ENCODE results near the gene SPP2. TPM values are rescaled to one million over a fixed set of nuclear protein-coding genes. Genes with fewer than 3 reads are reported as not detected.

Gene SPP2, protein sequence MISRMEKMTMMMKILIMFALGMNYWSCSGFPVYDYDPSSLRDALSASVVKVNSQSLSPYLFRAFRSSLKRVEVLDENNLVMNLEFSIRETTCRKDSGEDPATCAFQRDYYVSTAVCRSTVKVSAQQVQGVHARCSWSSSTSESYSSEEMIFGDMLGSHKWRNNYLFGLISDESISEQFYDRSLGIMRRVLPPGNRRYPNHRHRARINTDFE
- not detected in 2 replicates for total RNA-seq

DNA sequence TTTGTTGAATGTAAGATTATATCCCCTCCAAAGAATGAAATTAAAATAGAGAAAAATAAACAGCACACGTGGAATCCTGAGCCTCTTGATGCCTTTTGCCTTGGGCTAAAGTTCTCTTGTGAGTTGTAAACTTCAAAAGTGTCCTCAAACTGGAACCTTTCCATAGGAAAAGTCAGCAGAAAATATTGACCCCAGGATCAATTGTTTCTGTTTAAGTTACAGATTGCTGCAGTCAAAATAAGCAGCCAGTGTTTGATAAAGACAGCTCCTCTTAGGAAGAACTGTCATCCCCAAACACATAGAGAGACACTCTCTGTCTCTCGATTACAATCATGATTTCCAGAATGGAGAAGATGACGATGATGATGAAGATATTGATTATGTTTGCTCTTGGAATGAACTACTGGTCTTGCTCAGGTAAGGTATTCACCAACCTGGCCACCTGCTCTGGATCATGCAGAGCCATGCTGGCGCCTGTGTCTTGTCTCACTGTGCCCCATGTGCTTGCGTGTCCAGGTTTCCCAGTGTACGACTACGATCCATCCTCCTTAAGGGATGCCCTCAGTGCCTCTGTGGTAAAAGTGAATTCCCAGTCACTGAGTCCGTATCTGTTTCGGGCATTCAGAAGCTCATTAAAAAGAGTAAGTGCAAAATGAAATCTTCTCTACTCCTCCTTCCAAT is at the start of gene SPP2:
SPP2 (plus strand) TSS at position 248 of the 681 bp plus-strand sequence; CDS start at position 333, 85 bp downstream.
- intact Hi-C loops (cut with micrococcal nuclease) = no loop called here

DNA sequence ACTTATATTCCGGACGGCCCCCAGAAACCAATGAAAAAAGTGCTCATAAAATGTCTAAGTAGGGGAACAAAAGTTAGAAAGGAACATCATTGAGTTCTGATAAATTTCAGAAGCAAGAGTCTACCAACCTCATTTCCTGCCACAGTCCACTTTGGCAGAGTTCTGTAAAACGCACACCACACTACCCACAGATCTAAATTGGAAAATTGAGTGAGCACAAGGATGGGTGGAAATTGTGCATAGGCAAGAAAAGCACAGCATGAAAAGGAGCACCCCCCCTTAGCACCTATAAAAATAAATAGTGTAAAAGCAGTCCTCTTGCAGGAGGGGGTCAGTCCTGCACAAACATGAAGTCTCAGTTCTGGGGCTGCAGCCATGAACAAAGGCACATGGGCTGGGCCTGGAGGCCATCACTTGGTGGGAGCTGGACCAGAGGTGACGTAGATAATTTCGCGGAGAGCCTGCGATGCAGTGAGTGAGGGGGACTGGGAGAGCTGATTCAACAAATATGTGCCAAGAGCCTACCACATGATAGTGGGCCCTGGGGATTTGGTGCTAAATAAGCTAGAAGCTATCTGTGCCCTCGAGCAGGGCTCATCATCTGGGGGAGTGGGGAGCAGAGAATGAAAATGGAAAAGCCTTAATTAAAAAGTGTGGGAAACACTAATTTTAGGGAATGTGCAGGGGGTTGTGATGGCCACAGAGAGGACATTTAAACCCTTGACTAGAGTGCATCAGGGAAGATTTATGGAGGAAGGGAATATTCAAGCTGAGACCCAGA is 48.9 kb upstream of the SPP2 start:
- intact Hi-C loops (cut with micrococcal nuclease) = no loop called here

DNA sequence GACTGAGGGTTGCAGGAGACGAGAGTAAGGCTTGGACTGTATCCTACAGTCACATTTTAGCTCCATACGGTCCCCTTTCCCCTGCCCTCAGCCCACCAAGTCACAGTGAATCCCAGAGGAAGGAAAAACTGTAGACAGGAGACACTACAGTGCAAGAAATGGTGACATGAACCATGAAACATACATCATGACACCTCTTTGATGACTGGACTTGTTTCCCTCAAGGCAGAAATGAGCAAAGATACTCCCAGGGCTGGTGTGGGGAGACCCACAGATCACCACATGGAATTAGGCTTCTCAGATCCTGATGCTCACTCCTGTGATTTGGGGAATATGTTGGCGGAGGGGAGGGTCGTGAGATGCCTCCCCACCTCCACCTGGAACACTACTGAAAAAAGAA is 48.2 kb upstream of the SPP2 start:
- intact Hi-C loops (cut with micrococcal nuclease) = no loop called here

DNA sequence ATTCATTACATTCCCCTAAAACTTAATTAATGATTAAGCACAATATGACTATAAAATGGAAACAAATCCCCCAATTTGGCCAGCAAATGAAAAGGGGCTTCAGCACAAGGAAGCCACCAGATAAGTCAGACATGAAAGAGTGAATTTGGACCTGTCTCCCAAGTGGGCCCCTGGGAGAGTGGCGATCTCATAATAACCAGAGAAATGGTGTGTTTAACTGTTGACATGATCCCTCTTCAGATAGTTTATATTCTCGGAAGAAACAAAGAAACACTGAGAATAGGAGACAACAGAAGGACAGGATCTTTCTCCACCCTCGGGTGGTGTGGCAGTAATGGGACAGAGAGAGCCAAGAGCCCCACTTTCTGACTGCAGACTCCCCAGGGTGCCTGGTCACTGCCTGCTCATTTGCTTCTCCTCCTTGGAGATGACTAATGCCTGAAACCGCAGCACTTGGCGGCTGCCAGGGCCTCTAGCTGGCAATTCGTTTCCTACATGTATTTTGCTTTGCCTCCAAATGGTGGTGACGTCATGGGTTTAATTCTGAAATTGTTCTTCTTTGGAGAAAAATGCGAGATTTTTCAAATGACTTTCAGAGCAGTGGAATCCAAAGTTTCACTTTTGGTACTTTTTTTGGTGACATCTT is 46.4 kb upstream of the SPP2 start:
- intact Hi-C loops (cut with micrococcal nuclease) = no loop called here

DNA sequence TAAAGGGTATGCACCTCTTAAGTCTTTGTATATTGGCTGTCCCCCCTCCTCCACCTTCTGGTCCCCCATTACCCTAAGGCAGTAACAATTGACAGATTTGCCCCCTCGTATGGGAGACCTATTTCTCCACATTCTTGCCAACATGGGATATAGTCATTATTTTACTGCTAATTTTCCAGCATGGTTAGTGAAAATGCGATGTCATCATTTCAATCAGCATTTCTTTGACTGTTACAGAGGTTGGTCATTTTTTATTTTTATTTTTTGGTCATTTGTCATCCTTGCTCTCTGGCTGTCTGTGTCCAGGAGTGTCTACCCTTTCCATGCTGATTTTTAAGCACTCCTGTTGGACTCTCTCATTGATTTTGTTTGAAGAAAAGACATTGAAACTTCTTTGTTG is 45.4 kb upstream of the SPP2 start:
- intact Hi-C loops (cut with micrococcal nuclease) = no loop called here

DNA sequence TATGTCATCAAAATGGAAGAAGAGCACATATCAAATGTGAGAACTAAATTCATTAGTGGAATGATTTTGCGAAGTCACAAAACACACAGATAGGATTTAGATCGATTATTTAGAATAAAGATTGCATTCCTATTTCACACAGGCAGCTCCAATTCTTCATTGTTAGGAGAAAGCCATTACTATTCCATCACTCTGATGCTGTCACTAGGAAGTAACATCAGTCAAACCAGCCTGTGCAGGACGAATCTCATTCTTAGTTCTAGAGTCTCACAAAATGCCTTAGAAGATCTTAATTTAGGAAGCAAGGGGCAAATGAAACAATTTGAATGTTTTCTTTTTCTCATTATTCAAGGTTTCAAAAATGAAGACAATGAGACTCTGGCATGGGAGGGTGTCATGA is 44.0 kb upstream of the SPP2 start:
- intact Hi-C loops (cut with micrococcal nuclease) = no loop called here

DNA sequence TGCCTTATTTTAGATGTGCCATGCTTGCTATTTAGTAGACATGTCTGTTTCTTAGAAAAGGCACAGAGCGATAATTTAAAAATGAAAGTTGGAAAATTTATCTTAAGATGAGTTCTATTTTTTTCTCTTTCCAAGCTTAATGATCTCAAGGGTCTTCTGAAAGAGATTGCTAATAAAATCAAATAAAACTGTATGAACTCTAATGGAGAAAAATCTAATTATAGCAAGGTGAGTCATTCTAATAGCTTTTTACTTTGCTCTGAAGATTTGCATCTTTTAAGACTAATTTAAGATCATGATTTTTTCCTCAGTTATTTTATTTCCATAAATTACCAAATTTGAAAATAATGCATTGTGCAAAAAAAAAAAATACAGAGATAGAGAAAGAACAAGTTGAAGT is 36.1 kb upstream of the SPP2 start:
- intact Hi-C loops (cut with micrococcal nuclease) = no loop called here

DNA sequence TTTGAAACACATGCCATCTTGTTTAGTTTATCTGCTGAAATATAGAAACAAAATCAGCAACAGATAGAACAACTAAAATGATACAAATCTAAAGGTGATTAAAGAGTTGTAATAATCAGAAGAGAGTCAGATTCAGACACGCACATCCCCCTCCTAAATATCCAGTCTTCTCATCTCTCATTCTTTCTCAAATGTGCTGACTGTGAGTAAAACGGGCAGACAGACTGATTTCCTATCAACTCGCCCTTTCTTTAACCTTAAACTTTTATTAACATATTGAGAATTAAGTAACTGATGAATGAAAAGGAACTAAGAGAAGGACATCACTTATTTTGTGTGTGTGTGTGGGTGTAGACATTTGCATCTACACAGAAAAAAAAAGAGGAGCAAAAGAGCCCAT is 34.6 kb upstream of the SPP2 start:
- intact Hi-C loops (cut with micrococcal nuclease) = no loop called here

DNA sequence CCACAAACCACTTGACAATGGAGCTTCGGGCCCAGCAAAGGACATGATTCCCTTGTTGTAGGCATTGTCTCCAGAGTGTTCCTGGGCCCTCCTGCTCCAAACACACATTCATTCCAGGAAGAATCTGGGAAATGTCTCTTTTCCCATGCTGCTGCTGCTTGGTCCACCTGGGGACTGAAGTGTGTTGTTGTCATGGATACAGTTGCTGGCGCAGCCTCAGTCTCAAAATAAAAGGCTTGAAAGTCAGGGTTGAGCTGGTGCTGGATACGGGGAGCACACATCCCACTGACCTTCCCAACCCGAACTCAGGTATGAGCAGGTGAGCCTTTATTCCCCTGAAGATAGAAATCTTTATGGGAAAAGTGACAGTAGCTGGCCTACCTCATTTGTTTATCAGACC is 30.6 kb upstream of the SPP2 start:
- intact Hi-C loops (cut with micrococcal nuclease) = no loop called here

DNA sequence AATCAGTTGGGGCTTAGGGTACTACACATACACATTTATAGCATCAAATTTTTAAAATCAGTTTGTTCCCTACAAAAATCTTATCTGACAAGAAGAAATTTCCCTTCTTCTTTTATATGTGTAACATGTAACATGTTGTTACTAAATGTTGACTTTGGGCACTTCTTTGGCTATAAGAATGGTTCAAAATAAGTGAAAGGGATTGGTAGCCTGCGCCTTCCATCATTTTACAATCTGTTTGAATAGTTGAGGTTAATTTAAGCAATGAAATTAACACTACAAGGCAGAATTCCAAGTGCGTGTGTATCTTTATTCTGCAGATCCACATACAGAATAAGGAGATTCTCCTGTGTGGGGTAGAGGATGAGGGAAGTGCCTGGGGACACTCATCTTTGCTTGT is 30.2 kb upstream of the SPP2 start:
- intact Hi-C loops (cut with micrococcal nuclease) = no loop called here

DNA sequence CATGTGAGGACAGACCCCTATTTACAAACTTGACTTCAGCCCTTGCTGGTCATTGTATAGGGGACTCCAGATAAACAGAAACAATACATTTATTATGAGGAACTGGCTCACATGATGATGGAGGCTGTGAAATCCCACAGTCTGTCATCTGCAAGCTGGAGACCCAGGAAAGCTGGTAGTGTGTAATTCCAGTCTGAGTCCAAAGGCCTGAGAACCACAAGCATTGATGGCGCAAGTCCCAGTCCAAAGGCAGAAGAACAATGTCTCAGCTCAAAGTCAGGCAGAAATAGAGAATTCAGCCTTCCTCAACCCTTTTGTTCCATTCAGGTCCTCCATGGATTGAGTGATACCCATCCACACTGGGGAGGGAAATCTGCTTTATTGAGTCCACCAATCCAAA is 28.1 kb upstream of the SPP2 start:
- intact Hi-C loops (cut with micrococcal nuclease) = no loop called here

DNA sequence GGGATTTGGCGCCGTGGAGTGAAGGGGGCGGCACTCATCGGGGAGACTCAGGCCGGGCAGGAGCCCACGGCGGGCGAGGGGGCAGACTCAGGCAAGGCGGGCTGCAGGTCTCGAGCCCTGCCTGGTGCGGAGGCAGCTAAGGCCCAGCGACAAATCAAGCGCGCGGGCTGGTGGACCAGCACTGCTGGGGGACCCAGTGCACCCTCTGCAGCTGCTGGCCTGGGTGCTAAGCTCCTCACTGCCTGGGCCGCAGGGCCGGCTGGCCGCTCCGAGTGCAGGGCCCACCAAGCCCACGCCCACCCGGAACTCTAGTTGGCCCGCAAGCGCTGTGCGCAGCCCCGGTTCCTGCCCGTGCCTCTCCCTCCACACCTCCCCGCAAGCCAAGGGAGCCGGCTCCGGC is 26.2 kb upstream of the SPP2 start:
- intact Hi-C loops (cut with micrococcal nuclease) = no loop called here

DNA sequence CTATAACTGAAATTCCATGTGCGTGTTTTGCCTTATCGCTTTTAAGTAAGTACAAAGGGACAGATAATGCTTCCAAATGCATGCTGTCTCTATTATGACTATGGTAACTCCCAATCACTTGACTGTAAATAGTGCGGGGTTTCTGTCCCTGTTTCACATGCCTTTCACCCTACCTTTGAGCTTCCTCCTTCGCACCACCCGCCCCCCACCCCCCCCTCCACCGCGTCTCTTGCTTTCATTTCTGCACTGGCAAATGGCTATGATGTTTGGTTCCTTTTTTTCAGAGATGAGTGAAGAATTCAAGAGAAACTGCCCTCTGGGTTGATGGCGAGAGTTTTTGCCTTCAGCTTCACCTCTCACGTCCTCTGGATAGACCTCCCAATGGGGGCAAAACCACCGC is 25.0 kb upstream of the SPP2 start:
- intact Hi-C loops (cut with micrococcal nuclease) = no loop called here

DNA sequence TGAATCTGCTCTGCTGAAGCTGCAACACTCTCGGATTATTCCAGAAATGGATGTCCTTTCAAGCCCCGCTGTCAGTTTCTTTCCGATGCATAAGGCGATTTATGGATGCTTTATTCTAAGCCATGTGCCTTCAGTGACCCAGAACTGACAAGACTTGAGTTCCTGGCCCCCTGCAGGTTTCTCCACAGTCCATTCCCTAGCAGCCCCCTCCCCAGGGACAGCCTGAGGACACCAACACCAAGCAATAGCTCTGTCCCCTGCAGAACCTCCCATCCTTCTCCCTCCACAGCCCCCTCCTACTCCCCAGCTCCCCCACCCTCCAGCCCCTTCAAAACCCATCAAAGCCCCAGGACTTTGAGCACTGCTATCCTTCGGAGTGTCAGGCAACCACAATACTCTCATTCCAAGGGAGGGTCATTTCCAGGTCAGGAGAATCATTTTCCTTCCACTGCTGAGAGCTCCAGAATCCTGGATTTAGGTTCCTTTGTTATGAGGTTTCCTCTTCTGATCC is 24.6 kb upstream of the SPP2 start:
- intact Hi-C loops (cut with micrococcal nuclease) = no loop called here

DNA sequence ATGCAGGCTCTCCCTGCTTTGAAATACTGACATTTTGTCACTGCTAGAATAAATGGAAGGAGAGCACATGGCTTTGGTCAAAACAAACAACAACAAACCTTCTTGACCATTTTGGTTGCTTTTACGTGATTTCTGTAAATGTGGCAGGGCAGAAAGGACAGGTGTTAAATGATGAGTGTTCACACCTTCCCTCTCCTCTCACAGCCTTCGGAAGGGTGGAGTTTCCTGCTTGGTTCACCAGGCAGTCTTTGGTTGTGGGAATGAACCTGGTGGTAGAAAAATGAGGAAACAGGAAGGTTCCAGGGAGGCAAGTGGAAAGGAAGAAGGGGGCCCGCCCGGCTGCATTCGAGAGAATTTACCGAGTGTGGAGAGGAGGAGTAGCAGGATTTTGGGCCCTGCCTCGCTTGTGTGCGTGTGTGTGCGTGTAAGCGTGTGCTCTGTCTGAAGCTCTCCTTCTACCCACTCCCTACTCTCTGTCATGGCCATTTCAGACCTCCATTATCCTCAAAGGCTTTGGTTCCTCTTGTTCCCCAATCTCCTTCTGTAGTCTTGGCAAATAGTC is 23.7 kb upstream of the SPP2 start:
- intact Hi-C loops (cut with micrococcal nuclease) = no loop called here

DNA sequence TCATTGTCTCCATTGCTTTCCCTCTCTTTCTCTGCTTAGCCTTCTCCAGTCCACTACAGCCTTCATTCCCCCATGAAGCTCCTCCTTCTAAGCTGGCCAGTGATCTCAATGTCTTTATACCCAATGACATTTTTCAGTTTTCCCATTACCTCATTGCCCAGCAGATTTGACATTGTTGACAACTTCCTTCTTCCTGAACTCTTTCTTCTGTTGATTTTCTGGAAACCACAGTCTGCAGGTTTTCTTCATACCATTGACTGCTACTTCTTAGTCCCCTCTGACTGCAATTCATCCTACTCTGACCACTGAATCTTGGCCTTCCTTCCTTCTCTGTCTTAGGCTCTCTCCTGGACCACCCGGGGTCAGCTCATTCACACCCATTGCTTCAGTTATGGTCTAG is 22.9 kb upstream of the SPP2 start:
- intact Hi-C loops (cut with micrococcal nuclease) = no loop called here

DNA sequence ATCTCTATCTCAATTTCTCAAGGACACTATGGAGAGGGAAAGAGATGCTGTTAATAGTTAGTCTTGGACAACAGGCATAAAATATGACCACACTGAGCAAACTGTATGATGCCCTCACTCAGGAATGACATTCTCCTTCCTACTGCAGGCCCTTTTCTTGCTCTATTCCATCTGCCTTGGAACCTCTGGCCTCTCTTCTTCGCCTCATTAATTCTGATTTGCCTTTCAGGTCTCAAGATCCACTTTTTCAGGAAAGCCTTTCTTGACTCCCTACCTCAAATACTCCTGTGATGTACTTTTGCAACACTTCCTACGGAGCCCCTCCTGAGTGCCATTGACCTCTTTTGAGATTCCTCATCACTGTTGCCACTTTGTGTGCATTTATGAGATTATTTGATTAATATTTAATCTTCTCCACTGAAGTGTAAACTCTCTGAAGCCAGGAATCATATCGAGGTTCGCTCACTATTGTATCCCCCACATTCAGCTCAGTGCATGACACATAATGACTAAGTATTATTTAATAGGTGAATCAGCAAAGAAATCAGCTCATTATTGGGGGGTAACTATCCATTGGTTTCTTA is 21.3 kb upstream of the SPP2 start:
- intact Hi-C loops (cut with micrococcal nuclease) = no loop called here

DNA sequence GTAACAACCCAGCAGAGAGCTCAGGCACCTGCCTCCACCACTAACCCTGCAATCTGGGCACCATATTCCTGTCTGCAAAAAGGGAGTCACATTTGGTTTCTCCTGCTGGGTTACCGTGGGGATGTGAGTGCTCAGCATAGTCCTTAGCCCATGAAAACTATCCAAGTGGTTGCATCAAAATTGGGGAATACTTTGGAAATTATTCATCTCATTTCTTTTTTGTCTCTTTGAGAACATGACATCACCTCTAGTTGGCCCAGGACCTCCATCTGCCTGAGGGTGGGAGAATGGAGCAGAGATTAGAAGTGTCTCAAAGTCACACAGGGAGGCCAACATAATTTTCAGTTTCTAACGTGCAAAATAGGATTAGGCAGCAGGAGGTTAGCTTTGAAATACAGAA is 19.3 kb upstream of the SPP2 start:
- intact Hi-C loops (cut with micrococcal nuclease) = no loop called here

DNA sequence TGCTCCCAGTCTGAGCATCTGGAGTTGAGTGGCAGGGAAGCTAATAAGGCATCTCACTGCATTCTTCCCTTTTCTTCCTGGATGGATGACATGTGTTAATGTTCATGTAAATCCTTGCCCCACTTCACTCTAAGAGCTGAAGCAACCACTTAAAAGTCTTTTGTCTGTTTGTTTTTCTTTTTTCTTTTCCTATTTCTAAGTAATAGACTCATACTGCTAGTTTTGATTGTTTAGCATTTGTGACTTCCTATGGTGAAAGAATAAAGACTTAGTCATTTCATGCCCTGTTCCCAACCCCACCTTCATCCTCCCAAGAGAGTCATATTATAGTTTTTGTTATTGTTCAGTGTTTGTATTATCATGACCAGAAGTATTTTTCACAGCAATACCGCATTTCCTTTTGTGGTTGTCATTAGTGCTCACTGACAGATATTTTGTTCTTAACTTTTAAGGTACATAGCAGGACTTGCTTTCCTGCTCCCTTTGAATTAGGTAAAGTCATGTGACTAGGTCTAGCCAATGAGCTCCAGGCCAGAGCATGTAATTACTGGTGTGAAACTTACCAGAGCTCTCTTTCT is 18.1 kb upstream of the SPP2 start:
- intact Hi-C loops (cut with micrococcal nuclease) = loop anchor here (1.0 kb wide), 1 partner anchor 42 kb away; no protein-coding TSS in a partner anchor

DNA sequence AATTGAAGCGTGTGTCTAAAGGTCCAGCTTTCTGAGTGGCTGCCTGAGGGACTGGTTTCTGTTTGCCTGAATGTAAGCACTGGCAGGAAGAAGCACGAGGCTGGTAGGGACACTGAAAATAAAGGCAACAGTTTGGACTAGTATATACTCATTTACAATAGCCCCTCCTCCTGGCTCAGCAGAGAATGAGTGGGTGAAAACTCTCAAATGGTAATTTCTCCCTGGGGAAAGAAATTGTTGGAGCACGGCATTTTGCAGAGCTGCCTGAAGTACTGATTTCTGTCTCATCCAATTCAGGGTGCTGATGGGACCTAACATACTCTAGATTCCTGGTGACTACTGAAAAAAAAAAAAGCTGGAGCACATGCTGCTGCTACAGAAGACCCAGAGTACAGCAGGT is 17.3 kb upstream of the SPP2 start:
- intact Hi-C loops (cut with micrococcal nuclease) = no loop called here

DNA sequence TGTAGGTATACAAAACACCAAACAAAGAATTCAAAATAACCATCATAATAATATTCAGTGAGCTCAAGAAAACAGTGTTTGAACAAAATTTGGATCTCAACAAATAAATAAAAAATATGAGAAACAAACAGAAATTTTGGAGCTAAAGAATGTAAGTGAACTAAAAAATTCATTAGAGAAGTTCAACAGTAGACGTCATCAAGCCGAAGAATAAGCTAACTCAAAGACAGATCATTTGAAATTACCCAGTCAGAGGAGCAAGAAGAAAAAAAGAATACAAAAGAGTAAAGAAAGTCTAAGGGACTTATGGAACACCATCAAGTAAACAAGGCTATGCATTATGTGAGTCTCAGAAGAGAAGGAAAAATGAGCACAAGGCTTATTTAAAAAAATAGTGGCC is 16.6 kb upstream of the SPP2 start:
- intact Hi-C loops (cut with micrococcal nuclease) = no loop called here
